Activated B cell treated with CpG ODN at 0.5 μM for 24 hours (primary cell): ENCODE results near the gene ATP5MC3. TPM values are rescaled to one million over a fixed set of nuclear protein-coding genes. Genes with fewer than 3 reads are reported as not detected.

ENCODE experiments used
- ATAC-seq: fragments of 200-7000 bp; cut with Tn5 transposase; one replicate; pipeline ENCODE4 v1.10.0; 2021; ENCODE audit warnings: low read depth, mild to moderate bottlenecking, moderate library complexity
- CTCF ChIA-PET: fragments of 350-600 bp; sonication (Branson Sonifier 250); formaldehyde crosslinking; loops from one replicate; lab custom pipeline; 2021; ENCODE audit warnings: antibody characterized with exemption; lab: Charles Lee
- POLR2A ChIA-PET: fragments of 350-600 bp; sonication (Branson Sonifier 250); formaldehyde crosslinking; loops from one replicate; lab custom pipeline; 2021; ENCODE audit warnings: antibody characterized with exemption; lab: Charles Lee
- DNase-seq: peaks from one replicate; pipeline ENCODE4 v3.0.0; 2022
- H3K27ac Mint-ChIP-seq: one replicate; pipeline ENCODE4 v1.8.0; 2020; ENCODE audit warnings: mixed read lengths
- H3K27me3 Mint-ChIP-seq: one replicate; pipeline ENCODE4 v1.8.0; 2021; ENCODE audit warnings: mixed read lengths
- H3K36me3 Mint-ChIP-seq: one replicate; pipeline ENCODE4 v1.8.0; 2021; ENCODE audit warnings: low read depth, mixed read lengths
- H3K4me1 Mint-ChIP-seq: one replicate; pipeline ENCODE4 v1.8.0; 2021; ENCODE audit warnings: mixed read lengths
- H3K4me3 Mint-ChIP-seq: one replicate; pipeline ENCODE4 v1.8.0; 2020; ENCODE audit warnings: mild to moderate bottlenecking, mixed read lengths
- H3K9me3 Mint-ChIP-seq: one replicate; pipeline ENCODE4 v1.8.0; 2020; ENCODE audit warnings: mixed read lengths
- intact Hi-C: fragments of 100-400 bp; cut with micrococcal nuclease; formaldehyde crosslinking; loops from one replicate; pipeline ENCODE4 v1.15.1; 2024
- total RNA-seq: library from RNA; stranded (reverse); gene quantifications from 2 replicates; pipeline ENCODE4 v1.2.3, GENCODE V29; 2022
- TF ChIP-seq, protein P1 (sequence below): fragments of 200-600 bp; IDR thresholded peaks from one replicate; pipeline ENCODE4 v1.8.0; 2022; ENCODE audit warnings: antibody characterized with exemption, mild to moderate bottlenecking

Gene ATP5MC3
- total RNA-seq, 1 donor from 2014 or later: 147 TPM

DNA sequence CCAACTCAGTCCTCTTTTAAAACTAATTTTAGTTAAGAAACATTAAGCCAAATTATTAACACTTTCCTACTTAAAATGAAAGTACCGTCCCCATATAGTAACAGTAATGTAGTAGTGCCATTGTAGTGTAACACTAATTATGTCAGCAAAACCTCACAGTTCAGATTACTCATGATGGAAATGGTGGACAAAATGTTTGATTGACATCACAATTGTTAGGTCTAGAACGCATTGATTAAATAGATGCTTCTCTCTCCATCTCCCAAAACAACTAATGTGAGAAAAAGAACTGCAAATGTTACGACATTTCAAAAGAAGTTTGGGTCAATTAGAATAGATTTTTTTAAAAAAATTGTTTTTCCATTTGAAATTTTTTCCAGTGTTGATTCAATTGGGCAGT is 12.3 kb downstream of the ATP5MC3 start:
- H3K4me1 Mint-ChIP-seq: peaks cover 40% of the 10 kb centered on the region
- no peaks in the 10 kb centered on the region for H3K9me3 Mint-ChIP-seq
- ChIA-PET POLR2A (interaction anchor here (1.3 to 1.6 kb wide), 3 partner anchors 9 to 13 kb away, joined by 5 to 19 read pairs (median 8); no protein-coding TSS in a partner anchor), CTCF (no interaction called here)
- ATAC-seq: no peak
- H3K27me3 Mint-ChIP-seq: no peaks in the 10 kb centered on the region
- intact Hi-C loops: loop anchor here (2.0 to 10.0 kb wide), 6 partner anchors 417 to 1202 kb away; partner anchors contain the start of genes LNPK, OLA1 and SP3
- H3K27ac Mint-ChIP-seq: no peak overlapping the region
- TF ChIP-seq, protein P1, sequence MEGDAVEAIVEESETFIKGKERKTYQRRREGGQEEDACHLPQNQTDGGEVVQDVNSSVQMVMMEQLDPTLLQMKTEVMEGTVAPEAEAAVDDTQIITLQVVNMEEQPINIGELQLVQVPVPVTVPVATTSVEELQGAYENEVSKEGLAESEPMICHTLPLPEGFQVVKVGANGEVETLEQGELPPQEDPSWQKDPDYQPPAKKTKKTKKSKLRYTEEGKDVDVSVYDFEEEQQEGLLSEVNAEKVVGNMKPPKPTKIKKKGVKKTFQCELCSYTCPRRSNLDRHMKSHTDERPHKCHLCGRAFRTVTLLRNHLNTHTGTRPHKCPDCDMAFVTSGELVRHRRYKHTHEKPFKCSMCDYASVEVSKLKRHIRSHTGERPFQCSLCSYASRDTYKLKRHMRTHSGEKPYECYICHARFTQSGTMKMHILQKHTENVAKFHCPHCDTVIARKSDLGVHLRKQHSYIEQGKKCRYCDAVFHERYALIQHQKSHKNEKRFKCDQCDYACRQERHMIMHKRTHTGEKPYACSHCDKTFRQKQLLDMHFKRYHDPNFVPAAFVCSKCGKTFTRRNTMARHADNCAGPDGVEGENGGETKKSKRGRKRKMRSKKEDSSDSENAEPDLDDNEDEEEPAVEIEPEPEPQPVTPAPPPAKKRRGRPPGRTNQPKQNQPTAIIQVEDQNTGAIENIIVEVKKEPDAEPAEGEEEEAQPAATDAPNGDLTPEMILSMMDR: no peak
- no peak overlapping the region for H3K4me3 Mint-ChIP-seq
- no peak for DNase-seq
- H3K36me3 Mint-ChIP-seq: peaks cover 21% of the 10 kb centered on the region

GRCh38 chr2:175168564-175168945 is 13.0 kb downstream of the ATP5MC3 start:
- intact Hi-C loops: loop anchor here (1.0 to 10.0 kb wide), 8 partner anchors 13 to 1201 kb away; partner anchors contain the start of genes ATP5MC3, GPR155, LNPK and OLA1
- no peaks in the 10 kb centered on the region for H3K9me3 Mint-ChIP-seq
- peaks cover 41% of the 10 kb centered on the region for H3K4me1 Mint-ChIP-seq
- peaks cover 21% of the 10 kb centered on the region for H3K36me3 Mint-ChIP-seq
- TF ChIP-seq, protein P1: no peak
- ATAC-seq (peak; percentile 17), DNase-seq (no peak)
- H3K4me3 Mint-ChIP-seq: peak overlapping the region; percentile 100
- H3K27ac Mint-ChIP-seq: peak overlapping the region; percentile 99
- POLR2A ChIA-PET: interaction anchor here (0.7 to 1.6 kb wide), 7 partner anchors 10 to 1205 kb away, joined by 3 to 19 read pairs (median 4); no protein-coding TSS in a partner anchor
- CTCF ChIA-PET: no interaction called here
- H3K27me3 Mint-ChIP-seq: no peaks in the 10 kb centered on the region

- Mint-ChIP-seq H3K4me1 (peaks cover 43% of the 10 kb centered on the region), H3K9me3 (no peaks in the 10 kb centered on the region), H3K27ac (peak within 1 kb of the TSS; percentile 99), H3K27me3 (no peaks in the 10 kb centered on the region), H3K4me3 (peak within 1 kb of the TSS; percentile 100), H3K36me3 (peaks cover 17% of the 10 kb centered on the region)
- ChIA-PET CTCF (no interaction called here), POLR2A (interaction anchor here (0.7 to 1.6 kb wide), 7 partner anchors 10 to 1204 kb away, joined by 3 to 19 read pairs (median 4); no protein-coding TSS in a partner anchor)
- TF ChIP-seq, protein P1: no peak
- DNase-seq: peak; percentile 87
- intact Hi-C loops: loop anchor here (1.0 to 10.0 kb wide), 8 partner anchors 13 to 1201 kb away; partner anchors contain the start of genes ATP5MC3, GPR155, LNPK and OLA1
- ATAC-seq: peak; percentile 92
Measured at GRCh38 chr2:175167792-175168563, 13.5 kb downstream of the ATP5MC3 start, which contains the start of gene ATF2. Gene ATF2, minus strand, starts transcription at chr2:175168203. Its CDS starts 31,760 bp downstream, at chr2:175136443.

- POLR2A ChIA-PET: interaction anchor here (1.1 kb wide), 1 partner anchor 14 kb away, joined by 3 read pairs; the partner anchor contains the start of gene ATP5MC3
- H3K4me1 Mint-ChIP-seq: peaks cover 44% of the 10 kb centered on the region
- H3K27ac Mint-ChIP-seq: peak overlapping the region; percentile 99
- no peak for DNase-seq
- TF ChIP-seq, protein P1: no peak
- ATAC-seq: no peak
- intact Hi-C loops: loop anchor here (5.0 to 10.0 kb wide), 4 partner anchors 415 to 1200 kb away; partner anchors contain the start of genes LNPK and SP3
- H3K4me3 Mint-ChIP-seq: peak overlapping the region; percentile 100
- H3K27me3 Mint-ChIP-seq: no peaks in the 10 kb centered on the region
- CTCF ChIA-PET: no interaction called here
- H3K9me3 Mint-ChIP-seq: no peaks in the 10 kb centered on the region
- peaks cover 17% of the 10 kb centered on the region for H3K36me3 Mint-ChIP-seq
Measured at GRCh38 chr2:175167076-175167791, 14.3 kb downstream of the ATP5MC3 start.
